HepG2 (cell line): Measurements from ENCODE around the gene FBXO44. TPM values are rescaled to one million over a fixed set of nuclear protein-coding genes. Genes with fewer than 3 reads are reported as not detected.

Experiments
- ATAC-seq: fragments of 200-7000 bp; cut with Tn5 transposase; 3 replicates; pipeline ENCODE4 v1.9.1; 2020; ENCODE audit warnings: mild to moderate bottlenecking, moderate library complexity
- BruUV-seq: library from RNA; stranded (reverse); fragments of 400-500 nt; replicated peaks from 2 replicates; lab custom pipeline; 2021; lab: Mats Ljungman, UMichigan
- CTCF ChIA-PET: fragments of 300-600 bp; formaldehyde crosslinking; extraction: SDS; loops from one replicate; lab custom pipeline; 2021; ENCODE audit warnings: low total read pairs, inconsistent platforms, low intra/inter-chr PET ratio; lab: Yijun Ruan, JAX
- POLR2A ChIA-PET: fragments of 350-600 bp; sonication (Branson Sonifier 250); formaldehyde crosslinking; loops from one replicate; lab custom pipeline; 2020; ENCODE audit warnings: antibody characterized with exemption, inconsistent platforms; lab: Yijun Ruan, JAX
- DNase-seq: peaks from one replicate; pipeline ENCODE4 v3.0.0-alpha.2; 2015; ENCODE audit warnings: low spot score
- FAIRE-seq: peaks from 3 replicates; lab custom pipeline; 2011; peaks lifted over from hg19 to GRCh38; lab: Jason Lieb, UNC
- H2AFZ ChIP-seq: one replicate; pipeline ENCODE4 v1.6.1; 2011; ENCODE audit warnings: low read length, inconsistent platforms
- H3K27ac ChIP-seq: fragments of 300-600 bp; 3 replicates; pipeline ENCODE4 v1.8.0; 2011; ENCODE audit warnings: mixed run types, mild to moderate bottlenecking, mixed read lengths, low read length, inconsistent platforms; ENCODE audit not compliant: insufficient read depth; ENCODE audit errors: extremely low read length
- H3K27me3 ChIP-seq, 2 experiments: fragments of 200-600 bp in 1 of 2; 2 replicates in 1 of 2; 3 replicates in 1 of 2; pipeline versions ENCODE4 v1.6.0 to v1.8.0; 2011; ENCODE audit warnings: low read length in 2 of 2, mild to moderate bottlenecking in 2 of 2, moderate library complexity in 2 of 2, inconsistent platforms in 1 of 2; ENCODE audit not compliant: insufficient read depth in 2 of 2, control insufficient read depth in 1 of 2
- H3K36me3 ChIP-seq, 2 experiments: fragments of 200-600 bp in 1 of 2; replicated peaks in 1 of 2; 2 replicates in 1 of 2; 3 replicates in 1 of 2; pipeline versions ENCODE4 v1.5.1 to v1.8.0; 2011; ENCODE audit warnings: low read length in 2 of 2, inconsistent platforms in 1 of 2; ENCODE audit not compliant: insufficient read depth in 2 of 2, control insufficient read depth in 1 of 2
- H3K4me1 ChIP-seq: 2 replicates; pipeline ENCODE4 v1.5.1; 2012; ENCODE audit warnings: low read length, inconsistent platforms; ENCODE audit not compliant: insufficient read depth
- H3K4me2 ChIP-seq: 2 replicates; pipeline ENCODE4 v1.6.0; 2011; ENCODE audit warnings: low read depth, low read length, inconsistent platforms
- H3K4me3 ChIP-seq, 3 experiments: fragments of 200-600 bp in 1 of 3; sonication (generic), shearing (Covaris generic) in 1 of 3; replicated peaks in 1 of 3; 2 replicates each; pipeline ENCODE4 v1.5.1; 2011 to 2016; ENCODE audit warnings: low read length in 3 of 3, inconsistent platforms in 2 of 3, low read depth in 2 of 3, mild to moderate bottlenecking in 2 of 3, control low read depth in 1 of 3, mixed read lengths in 1 of 3; ENCODE audit not compliant: insufficient read depth in 1 of 3
- H3K79me2 ChIP-seq: one replicate; pipeline ENCODE4 v1.6.1; 2011; ENCODE audit warnings: low read length, inconsistent platforms; ENCODE audit not compliant: insufficient read depth
- H3K9ac ChIP-seq: 2 replicates; pipeline ENCODE4 v1.6.0; 2011; ENCODE audit warnings: mild to moderate bottlenecking, low read depth, low read length, inconsistent platforms; ENCODE audit not compliant: insufficient read depth
- H3K9me3 ChIP-seq: 2 replicates; pipeline ENCODE4 v1.5.1; 2012; ENCODE audit warnings: mild to moderate bottlenecking, low read length
- H4K20me1 ChIP-seq: 2 replicates; pipeline ENCODE4 v1.6.0; 2011; ENCODE audit warnings: inconsistent platforms, mild to moderate bottlenecking, low read length, moderate library complexity; ENCODE audit not compliant: insufficient read depth
- KLF15 ChIP-seq: sonication (generic); formaldehyde crosslinking; IDR thresholded peaks from 2 replicates; pipeline ENCODE4 v1.8.1; 2023; ENCODE audit warnings: borderline replicate concordance, mild to moderate bottlenecking, inconsistent platforms, missing genetic modification reagents, mixed read lengths
- MED8 ChIP-seq: sonication (generic); formaldehyde crosslinking; IDR thresholded peaks from 2 replicates; pipeline ENCODE4 v1.8.1; 2023; ENCODE audit warnings: mild to moderate bottlenecking, missing genetic modification reagents; ENCODE audit not compliant: insufficient replicate concordance
- PHB2 ChIP-seq: fragments of 450-650 bp; IDR thresholded peaks from 2 replicates; pipeline ENCODE4 v1.6.1; 2018; ENCODE audit not compliant: partially characterized antibody
- RFXANK ChIP-seq: IDR thresholded peaks from 2 replicates; pipeline ENCODE4 v1.6.1; 2016
- RNF2 ChIP-seq: fragments of 450-650 bp; conservative IDR thresholded peaks from 2 replicates; pipeline ENCODE4 v1.6.1; 2016; ENCODE audit warnings: low read depth
- SP140L ChIP-seq: sonication (generic); formaldehyde crosslinking; IDR thresholded peaks from 2 replicates; pipeline ENCODE4 v1.4.0; 2020; ENCODE audit warnings: missing genetic modification reagents, borderline replicate concordance
- ZBTB46 ChIP-seq: sonication (generic); formaldehyde crosslinking; IDR thresholded peaks from 2 replicates; pipeline ENCODE4 v1.4.0; 2020; ENCODE audit warnings: mild to moderate bottlenecking, missing genetic modification reagents, borderline replicate concordance
- ZFP36 ChIP-seq: fragments of 150-350 bp; IDR thresholded peaks from 2 replicates; pipeline ENCODE4 v1.6.1; 2018; ENCODE audit warnings: borderline replicate concordance, low read length, low read depth; ENCODE audit not compliant: partially characterized antibody
- ZFP82 ChIP-seq: sonication (generic); formaldehyde crosslinking; IDR thresholded peaks from 2 replicates; pipeline ENCODE4 v1.5.1; 2020; ENCODE audit warnings: mild to moderate bottlenecking, missing genetic modification reagents, borderline replicate concordance
- ZNF891 ChIP-seq: sonication (generic); formaldehyde crosslinking; IDR thresholded peaks from 2 replicates; pipeline ENCODE4 v1.5.0; 2020; ENCODE audit warnings: mild to moderate bottlenecking, missing genetic modification reagents
- WGBS: methylation state at CpG from one replicate; pipeline ENCODE4 v1.1.6; 2017; ENCODE audit warnings: low lambda C conversion rate; 5-methylcytosine and 5-hydroxymethylcytosine counted together
- in situ Hi-C: cut with HindIII; loops from 2 replicates; pipeline ENCODE4 v1.10.0; 2017; ENCODE audit warnings: low pct_unique_long_range_greater_than_20kb; ENCODE audit not compliant: extremely low pct_ligation_motif_present
- intact Hi-C: fragments of 100-400 bp; cut with micrococcal nuclease; formaldehyde crosslinking; loops from one replicate; pipeline ENCODE4 v1.10.0; 2022; ENCODE audit not compliant: unreplicated experiment
- polyA plus RNA-seq, 8 experiments: library from polyadenylated mRNA; depleted of rRNA in 3 of 8; stranded (reverse) in 7 of 8; unstranded in 1 of 8; fragments of >200 nt; fragmentation: Illumina TruSeq in 4 of 8; extraction: Trizol in 4 of 8; gene quantifications; 2 replicates each; pipeline versions ENCODE4 v1.2.1 to v1.2.3, GENCODE V29; 2011 to 2016; ENCODE audit warnings: low read depth in 4 of 8, missing spikeins in 1 of 8, mixed read lengths in 1 of 8; ENCODE audit not compliant: insufficient read depth in 1 of 8
- total RNA-seq, 5 experiments: library from RNA; depleted of rRNA; stranded (reverse); fragments of >200 nt; fragmentation: Illumina TruSeq; extraction: Trizol; gene quantifications; 2 replicates each; pipeline ENCODE4 v1.2.3, GENCODE V29; 2016; ENCODE audit warnings: low read depth in 1 of 5
- TF ChIP-seq, protein P1 (sequence below): sonication (generic); formaldehyde crosslinking; IDR thresholded peaks from 2 replicates; pipeline ENCODE4 v1.4.0; 2020; ENCODE audit warnings: missing genetic modification reagents
- TF ChIP-seq, protein P2 (sequence below): sonication (generic); formaldehyde crosslinking; IDR thresholded peaks from 2 replicates; pipeline ENCODE4 v1.4.0; 2020; ENCODE audit warnings: missing genetic modification reagents, mild to moderate bottlenecking, borderline replicate concordance
- TF ChIP-seq, protein P3 (sequence below): IDR thresholded peaks from 2 replicates; pipeline ENCODE4 v1.6.1; 2012; ENCODE audit warnings: low read depth, low read length, improper control_type of control experiment

Gene FBXO44
- total and polyA plus RNA-seq, 2 of the 13 experiments (the other 11 are each of a cell fraction or from before 2014, with no cell fraction given) = 22.4 to 27.9 TPM

DNA sequence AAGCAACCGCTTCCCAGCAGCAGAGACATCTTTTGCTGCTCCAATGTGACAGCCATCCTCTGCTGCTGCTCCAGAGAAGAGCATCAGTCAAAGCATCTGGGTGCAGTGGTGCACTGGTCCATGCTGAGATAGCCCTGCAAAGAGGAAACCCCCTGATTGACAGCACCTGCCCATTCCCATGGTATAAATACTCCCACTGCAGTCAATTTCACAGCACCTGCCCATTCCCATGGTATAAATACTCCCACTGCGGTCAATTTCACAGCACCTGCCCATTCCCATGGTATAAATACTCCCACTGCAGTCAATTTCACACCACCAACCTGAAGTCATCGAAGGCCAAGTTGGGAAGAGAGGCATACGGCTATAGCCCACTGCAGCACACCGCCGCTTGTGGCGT, 25.9 kb upstream of the FBXO44 start:
- H3K4me2 ChIP-seq = no peak overlapping the region
- H3K9me3 ChIP-seq = no peaks in the 10 kb centered on the region
- no peaks in the 10 kb centered on the region for H3K36me3 ChIP-seq
- CTCF ChIA-PET = no interaction called here
- no TSS peak for BruUV-seq
- ATAC-seq (no peak), DNase-seq (no peak), FAIRE-seq (no peak)
- H2AFZ ChIP-seq = no peak overlapping the region
- H3K27me3 ChIP-seq = peaks cover 0 to 31% of the 10 kb centered on the region in 2 experiments; a peak in 4 of 5 replicates
- WGBS = 34% methylated on average over 7 of the region's 7 CpGs
- intact Hi-C loops = no loop called here
- H3K4me3 ChIP-seq = no peak overlapping the region
- H3K27ac ChIP-seq = no peak overlapping the region
- no peaks in the 10 kb centered on the region for H3K79me2 ChIP-seq
- no peaks in the 10 kb centered on the region for H3K4me1 ChIP-seq
- no peaks in the 10 kb centered on the region for H4K20me1 ChIP-seq
- POLR2A ChIA-PET = no interaction called here
- no peak overlapping the region for H3K9ac ChIP-seq
- in situ Hi-C loops = loop anchor here (25.0 kb wide), 1 partner anchor 591 kb away; the partner anchor contains the start of gene MASP2
- TF ChIP-seq ZFP82 (CRISPR knock-in tag) = no peak
- TF ChIP-seq ZNF891 (CRISPR knock-in tag) = no peak
- TF ChIP-seq, protein P1, sequence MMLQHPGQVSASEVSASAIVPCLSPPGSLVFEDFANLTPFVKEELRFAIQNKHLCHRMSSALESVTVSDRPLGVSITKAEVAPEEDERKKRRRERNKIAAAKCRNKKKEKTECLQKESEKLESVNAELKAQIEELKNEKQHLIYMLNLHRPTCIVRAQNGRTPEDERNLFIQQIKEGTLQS (CRISPR knock-in tag) = no peak
- TF ChIP-seq, protein P2, sequence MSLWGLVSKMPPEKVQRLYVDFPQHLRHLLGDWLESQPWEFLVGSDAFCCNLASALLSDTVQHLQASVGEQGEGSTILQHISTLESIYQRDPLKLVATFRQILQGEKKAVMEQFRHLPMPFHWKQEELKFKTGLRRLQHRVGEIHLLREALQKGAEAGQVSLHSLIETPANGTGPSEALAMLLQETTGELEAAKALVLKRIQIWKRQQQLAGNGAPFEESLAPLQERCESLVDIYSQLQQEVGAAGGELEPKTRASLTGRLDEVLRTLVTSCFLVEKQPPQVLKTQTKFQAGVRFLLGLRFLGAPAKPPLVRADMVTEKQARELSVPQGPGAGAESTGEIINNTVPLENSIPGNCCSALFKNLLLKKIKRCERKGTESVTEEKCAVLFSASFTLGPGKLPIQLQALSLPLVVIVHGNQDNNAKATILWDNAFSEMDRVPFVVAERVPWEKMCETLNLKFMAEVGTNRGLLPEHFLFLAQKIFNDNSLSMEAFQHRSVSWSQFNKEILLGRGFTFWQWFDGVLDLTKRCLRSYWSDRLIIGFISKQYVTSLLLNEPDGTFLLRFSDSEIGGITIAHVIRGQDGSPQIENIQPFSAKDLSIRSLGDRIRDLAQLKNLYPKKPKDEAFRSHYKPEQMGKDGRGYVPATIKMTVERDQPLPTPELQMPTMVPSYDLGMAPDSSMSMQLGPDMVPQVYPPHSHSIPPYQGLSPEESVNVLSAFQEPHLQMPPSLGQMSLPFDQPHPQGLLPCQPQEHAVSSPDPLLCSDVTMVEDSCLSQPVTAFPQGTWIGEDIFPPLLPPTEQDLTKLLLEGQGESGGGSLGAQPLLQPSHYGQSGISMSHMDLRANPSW (CRISPR knock-in tag) = no peak
- TF ChIP-seq RNF2 = no peak
- TF ChIP-seq, protein P3, sequence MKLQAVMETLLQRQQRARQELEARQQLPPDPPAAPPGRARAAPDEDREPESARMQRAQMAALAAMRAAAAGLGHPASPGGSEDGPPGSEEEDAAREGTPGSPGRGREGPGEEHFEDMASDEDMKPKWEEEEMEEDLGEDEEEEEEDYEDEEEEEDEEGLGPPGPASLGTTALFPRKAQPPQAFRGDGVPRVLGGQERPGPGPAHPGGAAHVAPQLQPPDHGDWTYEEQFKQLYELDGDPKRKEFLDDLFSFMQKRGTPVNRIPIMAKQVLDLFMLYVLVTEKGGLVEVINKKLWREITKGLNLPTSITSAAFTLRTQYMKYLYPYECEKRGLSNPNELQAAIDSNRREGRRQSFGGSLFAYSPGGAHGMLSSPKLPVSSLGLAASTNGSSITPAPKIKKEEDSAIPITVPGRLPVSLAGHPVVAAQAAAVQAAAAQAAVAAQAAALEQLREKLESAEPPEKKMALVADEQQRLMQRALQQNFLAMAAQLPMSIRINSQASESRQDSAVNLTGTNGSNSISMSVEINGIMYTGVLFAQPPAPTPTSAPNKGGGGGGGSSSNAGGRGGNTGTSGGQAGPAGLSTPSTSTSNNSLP = no peak
- TF ChIP-seq ZBTB46 (CRISPR knock-in tag) = no peak
- TF ChIP-seq KLF15 (CRISPR knock-in tag) = no peak
- TF ChIP-seq SP140L (CRISPR knock-in tag) = no peak
- no peak for TF ChIP-seq PHB2
- no peak for TF ChIP-seq ZFP36
- no peak for TF ChIP-seq MED8 (CRISPR knock-in tag)
- no peak for TF ChIP-seq RFXANK (CRISPR knock-in tag)
